CD4-positive, alpha-beta T cell treated with Interleukin-15 for 4 hours (primary cell): ENCODE measurements around the gene RUNDC1.
"Not testable (repeated sequence)": the region's sequence is repeated elsewhere in the genome, so short reads cannot be mapped to it uniquely, and the experiment has no call there.

Experiments
- DNase-seq: peaks from one replicate; pipeline ENCODE4 v3.0.0-alpha.2; 2020; ENCODE audit warnings: low spot score

Gene RUNDC1

GRCh38 chr17:42991471-42991870 is 11.1 kb downstream of the RUNDC1 start:
- no peak for DNase-seq

GRCh38 chr17:42992872-42993271 is 12.5 kb downstream of the RUNDC1 start:
- DNase-seq: no peak

GRCh38 chr17:42993913-42994312 is 13.5 kb downstream of the RUNDC1 start:
- not testable (repeated sequence) for DNase-seq

- DNase-seq: no peak
These were observed 17.1 kb downstream of the RUNDC1 start for GRCh38 chr17:42997390-42997983.

- peak; percentile 99 for DNase-seq
These were observed 17.9 kb downstream of the RUNDC1 start, which contains the start of gene RPL27 for GRCh38 chr17:42997984-42998938. Gene RPL27 (plus strand): TSS chr17:42998419. CDS start chr17:42998751, 332 bp downstream.

GRCh38 chr17:42999003-42999525 is 18.7 kb downstream of the RUNDC1 start:
- no peak for DNase-seq

GRCh38 chr17:43000894-43001293 is 20.5 kb downstream of the RUNDC1 start:
- not testable (repeated sequence) for DNase-seq

- DNase-seq: no peak
These were observed 23.3 kb downstream of the RUNDC1 start for GRCh38 chr17:43003542-43004172.

GRCh38 chr17:43006639-43007551 is 26.5 kb downstream of the RUNDC1 start, which contains the start of gene IFI35:
Gene IFI35 (plus strand): TSS chr17:43006784. CDS start chr17:43006948, 164 bp downstream.
- DNase-seq: peak; percentile 87

GRCh38 chr17:43010667-43011308 is 30.4 kb downstream of the RUNDC1 start:
- DNase-seq: no peak

- DNase-seq: no peak
These were observed 31.5 kb downstream of the RUNDC1 start for GRCh38 chr17:43011728-43012472.

GRCh38 chr17:43013296-43013695 is 32.9 kb downstream of the RUNDC1 start:
- no peak for DNase-seq

- DNase-seq: no peak
These were observed 33.8 kb downstream of the RUNDC1 start for GRCh38 chr17:43014020-43014648.

- no peak for DNase-seq
These were observed 34.5 kb downstream of the RUNDC1 start for GRCh38 chr17:43014649-43015542.

GRCh38 chr17:43015579-43015978 is 35.2 kb downstream of the RUNDC1 start:
- no peak for DNase-seq

- DNase-seq: no peak
These were observed 35.9 kb downstream of the RUNDC1 start for GRCh38 chr17:43016216-43016615.

- peak; percentile 68 for DNase-seq
These were observed 37.9 kb downstream of the RUNDC1 start for GRCh38 chr17:43018008-43018853.
